CD4-positive, CD25-positive, alpha-beta regulatory T cell (primary cell): ENCODE measurements around the gene VWA1. TPM values are rescaled to one million over a fixed set of nuclear protein-coding genes. Genes with fewer than 3 reads are reported as not detected.
"Not testable (repeated sequence)": the region's sequence is repeated elsewhere in the genome, so short reads cannot be mapped to it uniquely, and the experiment has no call there.

Source experiments
- ATAC-seq, 2 donors: fragments of 150-1000 bp; cut with Tn5 transposase; one replicate each; pipeline ENCODE4 v1.10.0; 2021; ENCODE audit warnings: low read depth in 2 of 2, moderate number of reproducible peaks in 2 of 2, moderate library complexity in 1 of 2
- DNase-seq, 3 donors: peaks; one replicate each; pipeline versions ENCODE4 v3.0.0 to v3.0.0-alpha.2; 2012 to 2022; ENCODE audit warnings: mixed read lengths in 1 of 3
- H3K27ac ChIP-seq: one replicate; pipeline ENCODE4 v1.7.0; 2013; ENCODE audit warnings: mild to moderate bottlenecking, low read length; ENCODE audit not compliant: insufficient read depth, poor library complexity, severe bottlenecking
- H3K27me3 ChIP-seq: one replicate; pipeline ENCODE4 v1.7.0; 2013; ENCODE audit warnings: low read length; ENCODE audit not compliant: control insufficient read depth, insufficient read depth
- H3K36me3 ChIP-seq: one replicate; pipeline ENCODE4 v1.7.0; 2013; ENCODE audit warnings: mild to moderate bottlenecking, low read length, moderate library complexity; ENCODE audit not compliant: control insufficient read depth, insufficient read depth
- H3K4me1 ChIP-seq: 2 replicates; pipeline ENCODE4 v1.7.0; 2013; ENCODE audit warnings: mild to moderate bottlenecking, low read length; ENCODE audit not compliant: insufficient read depth, control insufficient read depth, poor library complexity, severe bottlenecking
- H3K4me3 ChIP-seq: one replicate; pipeline ENCODE4 v1.7.0; 2013; ENCODE audit warnings: low read depth, mild to moderate bottlenecking, low read length, moderate library complexity
- H3K9me3 ChIP-seq, 2 experiments: 1 replicate in 1 of 2; 2 replicates in 1 of 2; pipeline ENCODE4 v1.7.0; 2013; ENCODE audit warnings: low read length in 2 of 2, mild to moderate bottlenecking in 1 of 2, moderate library complexity in 1 of 2; ENCODE audit not compliant: control insufficient read depth in 2 of 2
- H3K27ac Mint-ChIP-seq, 3 donors: one replicate each; pipeline ENCODE4 v1.8.0; 2020 to 2022; ENCODE audit warnings: mild to moderate bottlenecking in 3 of 3, mixed read lengths in 3 of 3, moderate library complexity in 2 of 3
- H3K27me3 Mint-ChIP-seq: one replicate; pipeline ENCODE4 v1.8.0; 2022; ENCODE audit warnings: mild to moderate bottlenecking, mixed read lengths
- H3K36me3 Mint-ChIP-seq: one replicate; pipeline ENCODE4 v1.8.0; 2020; ENCODE audit warnings: mixed read lengths
- H3K4me1 Mint-ChIP-seq, 4 donors: one replicate each; pipeline ENCODE4 v1.8.0; 2020 to 2022; ENCODE audit warnings: mixed read lengths in 4 of 4, mild to moderate bottlenecking in 1 of 4
- H3K4me3 Mint-ChIP-seq, 4 donors: one replicate each; pipeline ENCODE4 v1.8.0; 2020 to 2022; ENCODE audit warnings: mild to moderate bottlenecking in 4 of 4, mixed read lengths in 4 of 4, moderate library complexity in 3 of 4
- H3K9me3 Mint-ChIP-seq, 7 donors: one replicate each; pipeline ENCODE4 v1.8.0; 2020 to 2022; ENCODE audit warnings: mixed read lengths in 7 of 7, mild to moderate bottlenecking in 3 of 7, moderate library complexity in 2 of 7
- polyA plus RNA-seq, 4 donors: library from polyadenylated mRNA; unstranded; fragments of 300-500 nt; fragmentation: Illumina TruSeq; gene quantifications; one replicate each; pipeline ENCODE4 v1.2.3, GENCODE V29; 2021
- total RNA-seq: library from RNA; stranded (reverse); gene quantifications from one replicate; pipeline ENCODE4 v1.2.3, GENCODE V29; 2022

The VWA1 gene
- total and polyA plus RNA-seq, 5 donors from 2014 or later, result not detected

DNA sequence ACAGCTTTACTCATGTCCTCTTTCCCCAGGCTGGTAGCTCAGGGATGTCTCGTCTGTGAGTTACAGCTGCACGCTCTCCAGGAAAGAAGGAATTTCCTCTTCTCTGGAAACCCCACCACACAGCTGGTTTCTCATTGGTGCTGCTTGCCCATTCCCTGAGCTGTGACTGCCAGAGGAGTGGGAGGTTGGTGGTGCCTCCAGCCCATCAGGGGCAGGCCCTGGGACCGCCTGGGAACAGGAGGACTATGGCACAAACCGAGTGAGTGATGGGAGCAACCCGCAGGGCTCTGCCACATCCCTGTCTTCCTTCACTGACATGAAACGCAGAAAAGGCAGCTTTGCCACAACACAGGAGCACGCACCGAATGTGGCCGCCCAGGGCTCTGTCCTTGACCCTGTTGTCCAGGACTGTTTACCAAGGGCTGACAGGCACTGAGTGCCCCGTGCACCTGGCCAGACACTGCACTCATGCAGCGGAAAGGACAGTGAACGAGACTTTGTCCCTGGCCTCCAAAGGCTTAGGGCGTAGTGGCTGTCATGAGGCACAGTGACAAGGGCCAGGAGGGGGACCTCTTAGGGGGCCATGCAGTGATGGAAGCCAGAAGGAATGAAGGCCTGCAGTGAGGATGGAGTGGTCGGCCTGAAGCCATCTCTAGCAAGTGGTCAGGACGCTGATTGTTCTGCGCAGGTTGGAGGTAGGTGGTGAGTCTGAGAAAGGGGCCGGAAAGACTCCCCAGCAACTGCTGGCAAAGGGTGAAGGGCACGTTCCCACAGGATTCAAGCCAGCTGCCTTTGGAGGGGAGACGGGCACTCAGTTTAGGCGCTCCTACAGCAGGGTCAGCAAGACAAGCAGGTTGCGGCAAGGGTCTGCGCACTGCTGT lies 34.7 kb upstream of the VWA1 start:
- H3K27me3 Mint-ChIP-seq, result no peaks in the 10 kb centered on the region
- Histone ChIP-seq H3K4me3 (peak overlapping the region; percentile 81), H3K36me3 (peaks cover 51% of the 10 kb centered on the region), H3K4me1 (peaks cover 34% of the 10 kb centered on the region), H3K27ac (peak overlapping the region; percentile 83), H3K27me3 (no peaks in the 10 kb centered on the region), H3K9me3 (no peaks in the 10 kb centered on the region)
- peak overlapping the region; percentile 20 to 81 (median 46) for H3K27ac Mint-ChIP-seq
- no peak for DNase-seq
- H3K36me3 Mint-ChIP-seq, result peaks cover 20% of the 10 kb centered on the region
- H3K4me3 Mint-ChIP-seq, result peak overlapping the region; percentile 92 to 100 (median 93)
- H3K4me1 Mint-ChIP-seq, result peaks cover 0 to 64% (median 22%) of the 10 kb centered on the region in 4 donors
- no peaks in the 10 kb centered on the region for H3K9me3 Mint-ChIP-seq
- no peak for ATAC-seq

DNA sequence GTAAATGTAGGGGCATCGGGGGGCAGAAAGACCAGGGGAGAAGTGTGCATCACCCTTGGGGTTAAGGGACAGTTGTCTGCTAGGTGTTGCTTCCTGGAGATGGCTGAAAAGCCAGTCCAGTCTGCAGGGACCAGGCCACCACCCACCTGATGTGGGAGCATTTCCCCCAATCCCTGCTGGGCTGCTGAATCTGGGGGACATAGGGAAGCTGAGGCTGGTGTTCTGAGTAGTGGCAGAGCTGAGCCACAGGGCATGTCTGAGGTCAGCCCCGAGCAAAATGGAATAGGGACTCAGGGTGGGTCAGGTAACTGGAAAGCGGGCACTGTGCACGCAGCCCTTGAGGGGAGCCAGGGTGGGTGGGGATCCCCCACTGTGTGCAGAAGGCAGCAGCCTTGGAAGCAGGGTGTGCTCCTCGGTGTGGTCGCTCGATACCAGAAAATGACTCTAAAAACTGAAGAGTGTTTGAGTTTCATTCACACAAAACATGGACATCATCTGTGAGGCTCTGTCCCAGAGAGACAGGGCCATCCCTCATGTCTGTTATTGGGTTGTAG lies 34.0 kb upstream of the VWA1 start:
- DNase-seq, result no peak
- no peak for ATAC-seq
- H3K36me3 Mint-ChIP-seq, result peaks cover 20% of the 10 kb centered on the region
- H3K27ac Mint-ChIP-seq, result peak overlapping the region; percentile 5 to 81 (median 55)
- peak overlapping the region; percentile 29 for H3K27ac ChIP-seq
- no peaks in the 10 kb centered on the region for H3K27me3 ChIP-seq
- peak overlapping the region; percentile 72 to 100 (median 88) for H3K4me3 Mint-ChIP-seq
- H3K4me1 Mint-ChIP-seq, result peaks cover 0 to 69% (median 24%) of the 10 kb centered on the region in 4 donors
- H3K27me3 Mint-ChIP-seq, result no peaks in the 10 kb centered on the region
- H3K9me3 Mint-ChIP-seq, result no peaks in the 10 kb centered on the region
- H3K9me3 ChIP-seq, result no peaks in the 10 kb centered on the region
- peaks cover 46% of the 10 kb centered on the region for H3K36me3 ChIP-seq
- no peak overlapping the region for H3K4me3 ChIP-seq
- peaks cover 41% of the 10 kb centered on the region for H3K4me1 ChIP-seq

DNA sequence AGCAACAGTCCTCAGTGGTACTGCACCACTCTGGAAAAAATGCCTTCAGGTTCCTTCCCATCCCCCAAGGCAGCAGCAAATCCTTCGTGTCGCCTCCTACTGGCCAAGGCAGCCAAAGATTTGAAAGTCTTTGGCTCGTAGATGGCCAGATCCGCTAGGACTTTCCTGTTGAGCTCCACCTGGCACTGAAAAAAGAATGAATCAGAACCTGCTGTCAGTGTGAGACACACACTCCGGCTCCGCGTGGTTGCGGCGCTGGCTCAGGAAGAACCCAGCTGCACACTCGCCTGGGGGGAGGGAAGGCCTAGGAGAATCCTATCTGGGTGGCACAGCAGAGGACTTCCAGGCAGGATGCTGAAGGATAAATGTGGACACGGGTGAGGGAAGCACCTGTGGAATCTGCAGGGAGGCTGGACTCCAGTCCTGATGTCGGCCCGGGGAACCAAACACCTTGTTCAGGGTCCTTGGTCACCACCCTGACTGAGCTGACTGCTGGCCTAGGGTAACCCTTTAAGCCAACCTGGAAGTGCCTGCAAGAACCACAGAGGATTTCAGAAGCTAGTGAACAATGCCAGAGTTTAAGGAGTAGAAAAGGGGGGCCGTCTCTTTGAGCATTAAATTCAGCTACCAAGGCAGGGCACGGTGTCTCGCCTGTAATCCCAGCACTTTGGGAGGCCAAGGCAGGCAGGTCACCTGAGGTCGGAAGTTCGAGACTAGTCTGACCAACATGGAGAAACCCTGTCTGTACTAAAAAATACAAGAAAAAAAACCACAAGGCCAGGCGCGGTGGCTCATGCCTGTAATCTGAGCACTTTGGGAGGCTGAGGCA lies 33.2 kb upstream of the VWA1 start:
- no peaks in the 10 kb centered on the region for H3K9me3 Mint-ChIP-seq

DNA sequence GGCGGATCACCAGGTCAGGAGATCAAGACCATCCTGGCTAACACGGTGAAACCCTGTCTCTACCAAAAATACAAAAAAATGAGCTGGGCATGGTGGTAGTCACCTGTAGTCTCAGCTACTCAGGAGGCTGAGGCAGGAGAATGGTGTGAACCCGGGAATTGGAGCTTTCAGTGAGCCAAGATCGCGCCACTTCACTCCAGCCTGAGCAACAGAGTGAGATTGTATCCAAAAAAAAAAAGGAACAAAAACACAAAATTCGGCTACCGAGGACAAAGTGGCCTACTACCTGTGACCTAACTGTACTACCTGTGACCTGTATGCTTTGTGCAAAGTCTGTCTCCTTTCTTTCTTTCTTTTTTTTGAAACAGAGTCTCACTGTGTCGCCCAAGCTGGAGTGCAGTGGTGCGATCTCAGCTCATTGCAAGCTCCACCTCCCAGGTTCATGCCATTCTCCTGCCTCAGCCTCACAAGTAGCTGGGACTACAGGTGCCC lies 32.5 kb upstream of the VWA1 start:
- Histone ChIP-seq H3K4me1 (peaks cover 35% of the 10 kb centered on the region), H3K36me3 (peaks cover 35% of the 10 kb centered on the region)
- H3K27ac ChIP-seq, H3K27me3 ChIP-seq, H3K27me3 Mint-ChIP-seq, H3K9me3 ChIP-seq, ATAC-seq, H3K4me3 ChIP-seq, H3K9me3 Mint-ChIP-seq, DNase-seq: not testable (repeated sequence)
- peak overlapping the region; percentile 29 to 100 (median 39) for H3K4me3 Mint-ChIP-seq
- peak overlapping the region in 1 of 3 donors; percentile 87 for H3K27ac Mint-ChIP-seq
- peaks cover 0 to 66% (median 22%) of the 10 kb centered on the region in 4 donors for H3K4me1 Mint-ChIP-seq
- H3K36me3 Mint-ChIP-seq, result peaks cover 20% of the 10 kb centered on the region

More for the DNA sequence above, 33.2 kb upstream of the VWA1 start:
- Mint-ChIP-seq H3K27me3 (no peaks in the 10 kb centered on the region), H3K36me3 (peaks cover 20% of the 10 kb centered on the region), H3K4me1 (peaks cover 0 to 69% (median 25%) of the 10 kb centered on the region in 4 donors), H3K27ac (peak overlapping the region; percentile 55 to 81 (median 56)), H3K4me3 (peak overlapping the region; percentile 72 to 100 (median 88))
- DNase-seq (peak in 1 of 3 donors; percentile 47), ATAC-seq (no peak)
- no peak overlapping the region for H3K27ac ChIP-seq
- no peaks in the 10 kb centered on the region for H3K27me3 ChIP-seq
- H3K4me3 ChIP-seq, result no peak overlapping the region
- peaks cover 42% of the 10 kb centered on the region for H3K36me3 ChIP-seq
- H3K9me3 ChIP-seq, result no peaks in the 10 kb centered on the region
- H3K4me1 ChIP-seq, result peaks cover 39% of the 10 kb centered on the region

DNA sequence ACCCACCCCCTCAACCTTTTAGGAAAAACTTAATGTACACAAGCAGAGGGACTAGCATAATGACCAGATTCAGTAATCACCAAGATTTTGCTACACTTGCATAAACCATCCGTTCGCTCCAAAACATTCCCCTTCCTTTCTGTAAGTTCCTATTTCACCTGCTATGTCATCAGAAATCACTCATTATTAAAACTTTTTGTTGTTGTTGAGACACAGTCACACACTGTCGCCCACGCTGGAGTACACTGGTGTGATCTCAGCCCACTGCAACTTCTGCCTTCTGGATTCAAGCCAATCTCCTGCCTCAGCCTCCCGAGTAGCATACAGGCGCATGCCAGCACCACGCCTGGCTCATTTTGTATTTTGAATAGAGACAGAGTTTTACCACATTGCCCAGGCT lies 31.8 kb upstream of the VWA1 start:
- Histone ChIP-seq H3K27ac (no peak overlapping the region), H3K36me3 (peaks cover 34% of the 10 kb centered on the region), H3K4me3 (no peak overlapping the region), H3K4me1 (peaks cover 34% of the 10 kb centered on the region), H3K9me3 (no peaks in the 10 kb centered on the region), H3K27me3 (no peaks in the 10 kb centered on the region)
- ATAC-seq (no peak), DNase-seq (no peak)
- Mint-ChIP-seq H3K4me1 (peaks cover 0 to 66% (median 20%) of the 10 kb centered on the region in 4 donors), H3K36me3 (peaks cover 20% of the 10 kb centered on the region), H3K9me3 (no peaks in the 10 kb centered on the region), H3K4me3 (peak overlapping the region; percentile 46 to 94 (median 91)), H3K27ac (peak overlapping the region in 2 of 3 donors; percentile 87 to 90), H3K27me3 (no peaks in the 10 kb centered on the region)

DNA sequence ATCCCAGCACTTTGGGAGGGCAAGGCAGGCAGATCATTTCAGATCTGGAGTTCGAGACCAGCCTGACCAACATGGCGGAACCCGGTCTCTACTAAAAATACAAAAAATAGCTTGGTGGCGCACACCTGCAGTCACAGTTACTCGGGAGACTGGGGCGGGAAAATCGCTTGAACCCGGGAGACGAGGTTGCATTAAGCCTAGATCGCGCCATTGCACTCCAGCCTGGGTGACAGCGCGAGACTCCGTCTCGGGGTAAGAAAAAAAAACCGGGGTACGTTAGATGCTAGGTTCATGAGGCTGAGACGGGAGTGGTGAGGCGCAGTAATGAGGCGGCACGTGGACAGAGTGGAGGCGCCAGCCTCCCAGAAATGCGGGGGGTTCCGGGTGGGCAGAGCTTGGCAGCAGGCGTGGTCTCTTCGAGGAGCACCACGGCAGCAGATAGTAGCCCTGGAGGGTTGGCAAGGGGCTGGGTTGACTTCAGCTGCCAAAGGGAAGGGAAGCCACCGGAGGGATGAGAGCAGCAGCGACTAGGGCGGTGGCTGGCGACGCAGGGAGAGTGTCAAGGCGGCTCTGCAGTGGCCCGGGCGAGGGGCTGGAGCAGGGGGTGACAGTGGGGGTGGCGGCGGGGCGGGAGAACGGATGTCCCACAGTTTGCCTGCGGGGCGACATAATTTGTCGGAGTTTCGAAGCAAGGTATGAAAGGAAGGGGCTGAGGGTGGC lies 29.2 kb upstream of the VWA1 start:
- Mint-ChIP-seq H3K4me3 (peak overlapping the region; percentile 90 to 96 (median 93)), H3K4me1 (peaks cover 0 to 62% (median 16%) of the 10 kb centered on the region in 4 donors), H3K27me3 (no peaks in the 10 kb centered on the region), H3K27ac (peak overlapping the region; percentile 82 to 97 (median 93)), H3K36me3 (peaks cover 20% of the 10 kb centered on the region), H3K9me3 (no peaks in the 10 kb centered on the region)
- H3K27me3 ChIP-seq, result no peaks in the 10 kb centered on the region
- H3K4me1 ChIP-seq, result peaks cover 20% of the 10 kb centered on the region
- peaks cover 29% of the 10 kb centered on the region for H3K36me3 ChIP-seq
- H3K27ac ChIP-seq, result peak overlapping the region; percentile 89
- H3K4me3 ChIP-seq, result peak overlapping the region; percentile 64
- ATAC-seq (no peak), DNase-seq (no peak)
- H3K9me3 ChIP-seq, result no peaks in the 10 kb centered on the region
